ENCODE results near the gene TRAPPC3. TPM values are rescaled to one million over a fixed set of nuclear protein-coding genes. Genes with fewer than 3 reads are reported as not detected.

The TRAPPC3 gene
- total and polyA plus RNA-seq, 2 experiments from 2014 or later, result 99.6 to 125 TPM

DNA sequence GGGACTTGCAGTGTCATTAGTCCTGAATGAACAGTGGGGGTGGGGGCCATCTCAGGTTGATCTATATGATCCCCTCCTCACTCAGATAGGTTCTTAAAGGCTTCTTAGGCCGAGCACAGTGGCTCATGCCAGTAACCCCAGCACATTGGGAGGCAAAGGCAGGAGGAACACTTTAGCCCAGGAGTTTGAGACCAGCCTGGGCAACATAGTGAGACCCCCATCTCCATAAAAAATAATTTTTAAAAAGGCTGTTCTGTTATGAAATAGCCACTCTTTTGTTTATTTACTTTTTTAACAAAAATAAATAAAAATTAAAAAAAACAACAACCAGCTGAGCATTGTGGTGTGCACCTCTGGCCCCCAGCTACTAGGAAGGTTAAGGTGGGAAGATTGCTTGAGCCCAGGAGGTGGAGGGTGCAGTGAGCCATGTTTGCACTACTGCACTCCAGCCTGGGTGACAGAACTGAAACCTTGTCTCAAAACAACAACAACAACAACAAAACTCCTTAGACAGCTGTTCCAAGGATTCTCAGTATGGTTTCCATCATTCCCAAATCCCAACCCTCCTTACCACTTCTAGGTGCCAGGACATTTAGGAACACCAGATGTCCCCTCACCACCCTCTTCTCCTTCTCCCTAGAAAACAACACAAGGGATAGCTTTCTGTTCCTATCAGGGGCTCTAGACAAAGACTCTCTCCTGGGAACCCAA lies 2.0 kb upstream of the TRAPPC3 start:
- peaks cover 29% of the 10 kb centered on the region for H3K4me1 ChIP-seq (ENCODE audit: low read depth)
- H3K36me3 ChIP-seq, result no peaks in the 10 kb centered on the region
- H3K9me3 ChIP-seq (ENCODE audit: low read depth), result no peaks in the 10 kb centered on the region
- peak overlapping the region; percentile 78 for H3K27ac ChIP-seq
- no peaks in the 10 kb centered on the region for H3K27me3 ChIP-seq
- H3K4me3 ChIP-seq, result no peak overlapping the region
- no peak for DNase-seq (ENCODE audit: low read depth in 1 of 2, low spot score in 1 of 2)
- TF ChIP-seq CTCF (IDR thresholded peaks at IDR 0.05; ENCODE audit: low read depth, low read length), result no peak

GRCh38 chr1:36150296-36151133 lies 1.2 kb upstream of the TRAPPC3 start:
- no peaks in the 10 kb centered on the region for H3K9me3 ChIP-seq (ENCODE audit: low read depth)
- H3K4me3 ChIP-seq, result no peak overlapping the region
- H3K36me3 ChIP-seq, result no peaks in the 10 kb centered on the region
- peak overlapping the region; percentile 89 for H3K27ac ChIP-seq
- H3K27me3 ChIP-seq, result no peaks in the 10 kb centered on the region
- peaks cover 29% of the 10 kb centered on the region for H3K4me1 ChIP-seq (ENCODE audit: low read depth)
- peak; percentile 95 to 97 for DNase-seq (ENCODE audit: low read depth in 1 of 2, low spot score in 1 of 2)
- no peak for TF ChIP-seq CTCF (IDR thresholded peaks at IDR 0.05; ENCODE audit: low read depth, low read length)

DNA sequence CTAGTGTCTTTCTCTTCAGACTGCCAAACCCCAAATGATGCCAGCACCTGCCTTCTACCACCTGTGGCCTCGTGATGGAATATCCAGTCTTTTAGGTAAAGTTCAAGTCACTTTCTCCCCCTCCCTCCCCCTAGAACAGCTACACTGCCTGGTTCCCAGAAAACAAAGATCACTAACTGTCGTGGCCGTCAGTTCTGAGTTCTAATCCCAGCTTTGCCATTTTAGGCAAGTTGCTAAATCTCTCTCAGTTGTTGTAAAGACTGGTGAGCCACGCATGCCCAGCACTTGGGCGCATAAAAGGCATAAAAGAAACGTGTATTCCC lies 648 bp upstream of the TRAPPC3 start:
- DNase-seq (ENCODE audit: low read depth in 1 of 2, low spot score in 1 of 2), result no peak

GRCh38 chr1:36148821-36149236 lies 457 bp downstream of the TRAPPC3 start:
- Histone ChIP-seq H3K4me3 (peak overlapping the region; percentile 45), H3K27me3 (no peaks in the 10 kb centered on the region), H3K36me3 (no peaks in the 10 kb centered on the region), H3K4me1 (ENCODE audit: low read depth) (peaks cover 16% of the 10 kb centered on the region), H3K9me3 (ENCODE audit: low read depth) (no peaks in the 10 kb centered on the region), H3K27ac (peak overlapping the region; percentile 95)
- DNase-seq (ENCODE audit: low read depth in 1 of 2, low spot score in 1 of 2), result no peak
- TF ChIP-seq CTCF (IDR thresholded peaks at IDR 0.05; ENCODE audit: low read depth, low read length), result no peak

More for the DNA sequence above, 648 bp upstream of the TRAPPC3 start:
- peak overlapping the region; percentile 89 for H3K27ac ChIP-seq
- H3K27me3 ChIP-seq, result no peaks in the 10 kb centered on the region
- H3K9me3 ChIP-seq (ENCODE audit: low read depth), result no peaks in the 10 kb centered on the region
- H3K4me1 ChIP-seq (ENCODE audit: low read depth), result peaks cover 25% of the 10 kb centered on the region
- no peak overlapping the region for H3K4me3 ChIP-seq
- no peaks in the 10 kb centered on the region for H3K36me3 ChIP-seq
- no peak for TF ChIP-seq CTCF (IDR thresholded peaks at IDR 0.05; ENCODE audit: low read depth, low read length)

DNA sequence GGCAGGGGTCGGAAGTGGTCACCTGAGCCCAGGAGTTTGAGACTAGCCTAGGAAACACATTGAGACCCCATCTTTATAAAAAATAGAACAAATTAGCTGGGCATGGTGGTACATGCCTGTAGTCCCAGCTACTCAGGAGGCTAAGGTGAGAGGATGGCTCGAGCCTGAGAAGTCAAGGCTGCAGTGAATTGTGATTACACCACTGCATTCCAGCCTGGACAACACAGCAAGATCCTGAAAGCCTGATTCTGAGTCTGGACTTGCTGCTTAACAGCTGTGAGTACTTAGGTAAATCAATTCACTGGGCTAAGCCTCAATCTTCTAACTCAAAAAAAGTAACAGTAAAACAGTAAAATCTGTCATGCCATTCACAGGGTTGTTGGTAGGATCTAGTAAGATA lies 4.9 kb downstream of the TRAPPC3 start:
- no peak overlapping the region for H3K4me3 ChIP-seq
- no peaks in the 10 kb centered on the region for H3K4me1 ChIP-seq (ENCODE audit: low read depth)
- TF ChIP-seq CTCF (IDR thresholded peaks at IDR 0.05; ENCODE audit: low read depth, low read length), result no peak
- no peak for DNase-seq (ENCODE audit: low read depth in 1 of 2, low spot score in 1 of 2)
- no peaks in the 10 kb centered on the region for H3K9me3 ChIP-seq (ENCODE audit: low read depth)
- H3K27ac ChIP-seq, result no peak overlapping the region
- H3K27me3 ChIP-seq, result no peaks in the 10 kb centered on the region
- no peaks in the 10 kb centered on the region for H3K36me3 ChIP-seq
